ENCODE results near the gene CT47C1.
"Not testable (repeated sequence)": the region's sequence is repeated elsewhere in the genome, so short reads cannot be mapped to it uniquely, and the experiment has no call there.

Gene CT47C1

GRCh38 chrX:119072744-119073143, at the start of gene CT47C1:
Gene CT47C1, plus strand, starts transcription at chrX:119072993. Its CDS starts 233 bp downstream, at chrX:119073226.
- no peak for DNase-seq

- no peak for DNase-seq
These were observed 46.9 kb upstream of the CT47C1 start for GRCh38 chrX:119025900-119026299.

GRCh38 chrX:119026344-119026743, 46.4 kb upstream of the CT47C1 start:
- not testable (repeated sequence) for DNase-seq

- DNase-seq: not testable (repeated sequence)
These were observed 44.6 kb upstream of the CT47C1 start for GRCh38 chrX:119027960-119028732.

- no peak for DNase-seq
These were observed 44.0 kb upstream of the CT47C1 start for GRCh38 chrX:119028733-119029330.

GRCh38 chrX:119029656-119030055, 43.1 kb upstream of the CT47C1 start:
- not testable (repeated sequence) for DNase-seq

- DNase-seq: no peak
These were observed 41.8 kb upstream of the CT47C1 start for GRCh38 chrX:119030990-119031389.

GRCh38 chrX:119036107-119037029, 36.4 kb upstream of the CT47C1 start:
- no peak for DNase-seq

- DNase-seq: no peak
These were observed 32.4 kb upstream of the CT47C1 start for GRCh38 chrX:119040432-119040831.

GRCh38 chrX:119041175-119041574, 31.6 kb upstream of the CT47C1 start:
- no peak for DNase-seq

GRCh38 chrX:119042040-119042439, 30.8 kb upstream of the CT47C1 start:
- DNase-seq: no peak

- no peak for DNase-seq
These were observed 29.8 kb upstream of the CT47C1 start for GRCh38 chrX:119042996-119043395.

- no peak for DNase-seq
These were observed 26.9 kb upstream of the CT47C1 start for GRCh38 chrX:119045884-119046283.

GRCh38 chrX:119055687-119056086, 17.1 kb upstream of the CT47C1 start:
- DNase-seq: no peak

GRCh38 chrX:119062750-119063374, 9.9 kb upstream of the CT47C1 start:
- no peak for DNase-seq

- no peak for DNase-seq
These were observed 9.4 kb upstream of the CT47C1 start for GRCh38 chrX:119063428-119063827.

- DNase-seq: peak in 2 of 4 experiments; percentile 1
These were observed 5.6 kb upstream of the CT47C1 start for GRCh38 chrX:119067023-119067739.

GRCh38 chrX:119069128-119069527, 3.7 kb upstream of the CT47C1 start:
- no peak for DNase-seq

GRCh38 chrX:119069762-119070161, 3.0 kb upstream of the CT47C1 start:
- no peak for DNase-seq

- DNase-seq: no peak
These were observed 1.4 kb upstream of the CT47C1 start for GRCh38 chrX:119071381-119071780.

- DNase-seq: no peak
These were observed 560 bp downstream of the CT47C1 start for GRCh38 chrX:119073200-119073905.

- no peak for DNase-seq
These were observed 1.1 kb downstream of the CT47C1 start for GRCh38 chrX:119073911-119074310.
